Stomach (tissue), 4 donors: ENCODE data around the gene PLCB1.

ENCODE experiments used
- EP300 ChIP-seq: sonication (generic); formaldehyde crosslinking; IDR thresholded peaks from one replicate; pipeline ENCODE4 v1.6.1; 2017; ENCODE audit warnings: antibody characterized with exemption
- POLR2A ChIP-seq, 4 donors: fragments of 450-650 bp; IDR thresholded peaks; one replicate each; pipeline ENCODE4 v1.6.1; 2016; ENCODE audit warnings: antibody characterized with exemption in 4 of 4, control low read depth in 2 of 4, mild to moderate bottlenecking in 1 of 4, moderate library complexity in 1 of 4
- TF ChIP-seq, protein P1 (sequence below), 7 experiments: fragments of 450-650 bp in 4 of 7; fragments of 200-600 bp in 3 of 7; sonication (generic) in 3 of 7; IDR thresholded peaks; one replicate each; pipeline ENCODE4 v1.5.1; 2016 to 2019; ENCODE audit warnings: antibody characterized with exemption in 7 of 7, control low read depth in 2 of 7, mild to moderate bottlenecking in 1 of 7

DNA sequence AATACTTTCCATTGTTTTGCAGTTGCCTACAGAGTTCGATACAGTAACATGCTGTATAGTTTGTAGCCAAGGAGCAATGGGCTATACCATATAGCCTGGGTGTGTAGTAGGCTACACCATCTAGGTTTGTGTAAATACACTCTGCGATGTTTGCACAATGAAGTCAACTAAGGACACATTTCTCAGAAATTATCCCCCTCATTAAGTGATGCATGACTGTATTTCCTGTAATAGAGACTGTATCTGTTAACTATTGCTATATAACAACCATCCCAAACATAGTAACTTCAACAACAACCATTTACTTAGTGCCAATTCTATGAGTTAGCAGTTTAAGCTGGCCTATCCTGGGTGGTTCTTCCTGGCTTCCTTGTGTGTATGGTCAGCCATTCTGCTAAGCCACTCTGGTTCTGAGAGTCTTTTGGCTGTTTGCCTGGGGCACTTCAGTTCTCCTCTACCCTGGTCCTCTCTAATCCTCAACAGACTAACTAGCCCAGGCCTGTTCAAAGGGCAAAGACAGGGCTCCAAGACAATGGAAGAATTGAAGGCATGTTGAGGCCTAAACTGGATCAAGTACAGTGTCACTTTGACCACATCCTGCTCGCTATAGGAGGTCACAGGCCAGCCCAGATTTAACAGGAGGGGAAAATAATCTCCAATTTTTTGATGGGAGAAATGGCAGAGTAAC lies 124.0 kb downstream of the PLCB1 start:
- TF ChIP-seq, protein P1, sequence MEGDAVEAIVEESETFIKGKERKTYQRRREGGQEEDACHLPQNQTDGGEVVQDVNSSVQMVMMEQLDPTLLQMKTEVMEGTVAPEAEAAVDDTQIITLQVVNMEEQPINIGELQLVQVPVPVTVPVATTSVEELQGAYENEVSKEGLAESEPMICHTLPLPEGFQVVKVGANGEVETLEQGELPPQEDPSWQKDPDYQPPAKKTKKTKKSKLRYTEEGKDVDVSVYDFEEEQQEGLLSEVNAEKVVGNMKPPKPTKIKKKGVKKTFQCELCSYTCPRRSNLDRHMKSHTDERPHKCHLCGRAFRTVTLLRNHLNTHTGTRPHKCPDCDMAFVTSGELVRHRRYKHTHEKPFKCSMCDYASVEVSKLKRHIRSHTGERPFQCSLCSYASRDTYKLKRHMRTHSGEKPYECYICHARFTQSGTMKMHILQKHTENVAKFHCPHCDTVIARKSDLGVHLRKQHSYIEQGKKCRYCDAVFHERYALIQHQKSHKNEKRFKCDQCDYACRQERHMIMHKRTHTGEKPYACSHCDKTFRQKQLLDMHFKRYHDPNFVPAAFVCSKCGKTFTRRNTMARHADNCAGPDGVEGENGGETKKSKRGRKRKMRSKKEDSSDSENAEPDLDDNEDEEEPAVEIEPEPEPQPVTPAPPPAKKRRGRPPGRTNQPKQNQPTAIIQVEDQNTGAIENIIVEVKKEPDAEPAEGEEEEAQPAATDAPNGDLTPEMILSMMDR (IDR thresholded peaks at IDR 0.05): no peak
- TF ChIP-seq POLR2A (IDR thresholded peaks at IDR 0.05) (no peak), EP300 (no peak)
